K562 (cell line): ENCODE results near the gene HARS2. TPM values are rescaled to one million over a fixed set of nuclear protein-coding genes. Genes with fewer than 3 reads are reported as not detected.

Experiments used
- ATF2 ChIP-seq: sonication (generic); formaldehyde crosslinking; IDR thresholded peaks from 2 replicates; pipeline ENCODE4 v1.8.1; 2022; ENCODE audit warnings: missing genetic modification reagents
- CEBPB ChIP-seq: fragments of 450-650 bp; IDR thresholded peaks from 2 replicates; pipeline ENCODE4 v1.6.1; 2016; ENCODE audit warnings: missing genetic modification characterization, missing compliant biosample characterization
- CTCFL ChIP-seq: IDR thresholded peaks from 2 replicates; pipeline ENCODE4 v1.6.1; 2011; ENCODE audit warnings: borderline replicate concordance, low read depth, mild to moderate bottlenecking, moderate library complexity, low read length; ENCODE audit not compliant: insufficient read depth, poor library complexity, severe bottlenecking
- ELK3 ChIP-seq: fragments of 450-650 bp; formaldehyde crosslinking; IDR thresholded peaks from 2 replicates; pipeline ENCODE4 v1.4.0; 2020; ENCODE audit warnings: mild to moderate bottlenecking
- EZH2 ChIP-seq: IDR thresholded peaks from 2 replicates; pipeline ENCODE4 v1.6.1; 2012; ENCODE audit warnings: low read depth, mild to moderate bottlenecking, inconsistent platforms, low read length, borderline replicate concordance
- GATA2 ChIP-seq: sonication (generic); formaldehyde crosslinking; IDR thresholded peaks from 2 replicates; pipeline ENCODE4 v1.4.0; 2020; ENCODE audit warnings: mild to moderate bottlenecking, missing genetic modification reagents
- HOMEZ ChIP-seq: fragments of 250-450 bp; sonication (Bioruptor Pico); IDR thresholded peaks from 2 replicates; pipeline ENCODE4 v1.4.0; 2020; ENCODE audit warnings: mild to moderate bottlenecking, moderate library complexity
- TFAP4 ChIP-seq: sonication (generic); formaldehyde crosslinking; IDR thresholded peaks from 2 replicates; pipeline ENCODE4 v1.8.0; 2022; ENCODE audit warnings: missing genetic modification reagents, mild to moderate bottlenecking, moderate library complexity, borderline replicate concordance
- ZNF318 ChIP-seq, 2 experiments: fragments of 450-650 bp; IDR thresholded peaks; 2 replicates each; pipeline ENCODE4 v1.6.1; 2016; ENCODE audit warnings: mild to moderate bottlenecking in 2 of 2, borderline replicate concordance in 1 of 2, low read depth in 1 of 2, moderate library complexity in 1 of 2
- ZNF696 ChIP-seq: fragments of 250-450 bp; sonication (Bioruptor Pico); conservative IDR thresholded peaks from 2 replicates; pipeline ENCODE4 v1.4.0; 2020; ENCODE audit warnings: mild to moderate bottlenecking, moderate library complexity
- polyA plus RNA-seq, 8 experiments: library from polyadenylated mRNA; depleted of rRNA in 4 of 8; stranded (reverse) in 5 of 8; unstranded in 3 of 8; fragments of >200 nt; fragmentation: Nextera tagmentation in 2 of 8; fragmentation: Illumina TruSeq in 1 of 8; extraction: Ambion mirVana in 2 of 8; extraction: Trizol in 1 of 8; gene quantifications; 2 replicates each; pipeline versions ENCODE4 v1.2.1 to v1.2.3, GENCODE V29; 2011 to 2014; ENCODE audit warnings: inconsistent platforms in 1 of 8, missing spikeins in 1 of 8
- total RNA-seq, 7 experiments: library from RNA; depleted of rRNA in 6 of 7; stranded (reverse); fragments of >200 nt in 6 of 7; fragmentation: Illumina TruSeq in 2 of 7; extraction: Trizol in 2 of 7; gene quantifications; 2 replicates each; pipeline versions ENCODE4 v1.2.1 to v1.2.3, GENCODE V29; 2011 to 2021; ENCODE audit warnings: low replicate concordance in 1 of 7

HARS2 gene
- total and polyA plus RNA-seq, 9 of the 15 experiments (the other 6 are each of a cell fraction or from before 2014, with no cell fraction given): 8.5 to 41.6 (median 27.1) TPM

GRCh38 chr5:140725799-140726471, 34.7 kb downstream of the HARS2 start (continued):
- no peak for TF ChIP-seq ZNF318 (IDR thresholded peaks at IDR 0.05; ENCODE audit: borderline replicate concordance in 1 of 2, low read depth in 1 of 2)
- no peak for TF ChIP-seq CTCFL
- TF ChIP-seq TFAP4 (CRISPR knock-in tag): peak; percentile 88
- no peak for TF ChIP-seq ELK3 (CRISPR knock-in tag)
- TF ChIP-seq ZNF696 (CRISPR knock-in tag): no peak
- TF ChIP-seq CEBPB (tag): no peak; the same call in 1 of the 2 replicates
- TF ChIP-seq GATA2 (CRISPR knock-in tag): no peak
- no peak for TF ChIP-seq HOMEZ (CRISPR knock-in tag)
- no peak for TF ChIP-seq EZH2
- TF ChIP-seq ATF2 (CRISPR knock-in tag): no peak
